Measurements from ENCODE around the gene TSPAN5. TPM values are rescaled to one million over a fixed set of nuclear protein-coding genes. Genes with fewer than 3 reads are reported as not detected.

TSPAN5 gene
- polyA plus RNA-seq, 2 donors: 8.8 to 9.8 TPM

- no peaks in the 10 kb centered on the region for H3K9me3 ChIP-seq (ENCODE audit: control insufficient read depth in 2 of 2, insufficient read depth in 1 of 2, low read depth in 1 of 2, low read length in 1 of 2)
- H3K27ac ChIP-seq (ENCODE audit: low read depth in 2 of 2, low read length in 1 of 2): no peak overlapping the region
- WGBS, 2 donors: 66 to 68% methylated on average over 2 of the region's 2 CpGs
- no peaks in the 10 kb centered on the region for H3K27me3 ChIP-seq (ENCODE audit: control insufficient read depth in 1 of 2, insufficient read depth in 2 of 2, low read length in 2 of 2)
- no peaks in the 10 kb centered on the region for H3K4me1 ChIP-seq (ENCODE audit: control insufficient read depth in 2 of 2, insufficient read depth in 2 of 2, low read length in 1 of 2)
- no peak overlapping the region for H3K4me3 ChIP-seq (ENCODE audit: low read depth in 1 of 2, low read length in 2 of 2)
- H3K36me3 ChIP-seq (ENCODE audit: control insufficient read depth in 2 of 2, insufficient read depth in 2 of 2, low read length in 1 of 2): no peaks in the 10 kb centered on the region
Measured at GRCh38 chr4:98639523-98639922, 18.9 kb downstream of the TSPAN5 start.

GRCh38 chr4:98639108-98639507 lies 19.3 kb downstream of the TSPAN5 start:
- Histone ChIP-seq H3K4me3 (ENCODE audit: low read depth in 1 of 2, low read length in 2 of 2) (no peak overlapping the region), H3K36me3 (ENCODE audit: control insufficient read depth in 2 of 2, insufficient read depth in 2 of 2, low read length in 1 of 2) (no peaks in the 10 kb centered on the region), H3K27ac (ENCODE audit: low read depth in 2 of 2, low read length in 1 of 2) (no peak overlapping the region), H3K27me3 (ENCODE audit: control insufficient read depth in 1 of 2, insufficient read depth in 2 of 2, low read length in 2 of 2) (no peaks in the 10 kb centered on the region), H3K9me3 (ENCODE audit: control insufficient read depth in 2 of 2, insufficient read depth in 1 of 2, low read depth in 1 of 2, low read length in 1 of 2) (no peaks in the 10 kb centered on the region), H3K4me1 (ENCODE audit: control insufficient read depth in 2 of 2, insufficient read depth in 2 of 2, low read length in 1 of 2) (no peaks in the 10 kb centered on the region)
- 92 to 96% methylated on average over 2 of the region's 2 CpGs for WGBS, 2 donors

DNA sequence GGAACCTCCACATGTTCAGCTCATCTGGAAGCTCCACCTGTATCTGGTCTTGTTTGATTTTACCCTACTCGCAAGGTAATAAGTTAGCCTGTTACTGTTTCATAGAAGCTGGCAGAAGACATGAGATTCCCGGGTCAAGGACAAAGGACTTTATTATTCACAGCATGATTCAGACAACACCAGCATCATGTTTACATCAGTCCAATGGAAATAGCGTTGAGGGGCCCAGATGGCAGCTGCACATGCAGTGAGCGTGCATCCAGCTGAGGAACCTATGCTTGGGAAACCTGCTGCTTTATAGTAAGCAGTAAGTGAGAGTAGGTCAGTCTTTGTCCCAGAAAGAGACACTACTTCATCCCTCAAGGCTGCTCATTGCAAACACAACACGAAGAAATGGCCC lies 19.8 kb downstream of the TSPAN5 start:
- Histone ChIP-seq H3K4me3 (ENCODE audit: low read depth in 1 of 2, low read length in 2 of 2) (no peak overlapping the region), H3K36me3 (ENCODE audit: control insufficient read depth in 2 of 2, insufficient read depth in 2 of 2, low read length in 1 of 2) (no peaks in the 10 kb centered on the region), H3K9me3 (ENCODE audit: control insufficient read depth in 2 of 2, insufficient read depth in 1 of 2, low read depth in 1 of 2, low read length in 1 of 2) (no peaks in the 10 kb centered on the region), H3K4me1 (ENCODE audit: control insufficient read depth in 2 of 2, insufficient read depth in 2 of 2, low read length in 1 of 2) (no peaks in the 10 kb centered on the region), H3K27me3 (ENCODE audit: control insufficient read depth in 1 of 2, insufficient read depth in 2 of 2, low read length in 2 of 2) (no peaks in the 10 kb centered on the region), H3K27ac (ENCODE audit: low read depth in 2 of 2, low read length in 1 of 2) (no peak overlapping the region)
- 85 to 92% methylated on average over 5 of the region's 5 CpGs for WGBS, 2 donors

GRCh38 chr4:98634061-98634460 lies 24.4 kb downstream of the TSPAN5 start:
- no peaks in the 10 kb centered on the region for H3K9me3 ChIP-seq (ENCODE audit: control insufficient read depth in 2 of 2, insufficient read depth in 1 of 2, low read depth in 1 of 2, low read length in 1 of 2)
- H3K27me3 ChIP-seq (ENCODE audit: control insufficient read depth in 1 of 2, insufficient read depth in 2 of 2, low read length in 2 of 2): no peaks in the 10 kb centered on the region
- no peak overlapping the region for H3K27ac ChIP-seq (ENCODE audit: low read depth in 2 of 2, low read length in 1 of 2)
- no peaks in the 10 kb centered on the region for H3K36me3 ChIP-seq (ENCODE audit: control insufficient read depth in 2 of 2, insufficient read depth in 2 of 2, low read length in 1 of 2)
- no peak overlapping the region for H3K4me3 ChIP-seq (ENCODE audit: low read depth in 1 of 2, low read length in 2 of 2)
- peaks cover 2 to 3% of the 10 kb centered on the region in 2 donors for H3K4me1 ChIP-seq (ENCODE audit: control insufficient read depth in 2 of 2, insufficient read depth in 2 of 2, low read length in 1 of 2)
- WGBS, 2 donors: 82 to 94% methylated on average over 1 of the region's 1 CpG

GRCh38 chr4:98633159-98633558 lies 25.3 kb downstream of the TSPAN5 start:
- no peak overlapping the region for H3K4me3 ChIP-seq (ENCODE audit: low read depth in 1 of 2, low read length in 2 of 2)
- no peak overlapping the region for H3K27ac ChIP-seq (ENCODE audit: low read depth in 2 of 2, low read length in 1 of 2)
- WGBS, 2 donors: 67 to 75% methylated on average over 3 of the region's 3 CpGs
- H3K27me3 ChIP-seq (ENCODE audit: control insufficient read depth in 1 of 2, insufficient read depth in 2 of 2, low read length in 2 of 2): no peaks in the 10 kb centered on the region
- no peaks in the 10 kb centered on the region for H3K36me3 ChIP-seq (ENCODE audit: control insufficient read depth in 2 of 2, insufficient read depth in 2 of 2, low read length in 1 of 2)
- peaks cover 2 to 3% of the 10 kb centered on the region in 2 donors for H3K4me1 ChIP-seq (ENCODE audit: control insufficient read depth in 2 of 2, insufficient read depth in 2 of 2, low read length in 1 of 2)
- no peaks in the 10 kb centered on the region for H3K9me3 ChIP-seq (ENCODE audit: control insufficient read depth in 2 of 2, insufficient read depth in 1 of 2, low read depth in 1 of 2, low read length in 1 of 2)

DNA sequence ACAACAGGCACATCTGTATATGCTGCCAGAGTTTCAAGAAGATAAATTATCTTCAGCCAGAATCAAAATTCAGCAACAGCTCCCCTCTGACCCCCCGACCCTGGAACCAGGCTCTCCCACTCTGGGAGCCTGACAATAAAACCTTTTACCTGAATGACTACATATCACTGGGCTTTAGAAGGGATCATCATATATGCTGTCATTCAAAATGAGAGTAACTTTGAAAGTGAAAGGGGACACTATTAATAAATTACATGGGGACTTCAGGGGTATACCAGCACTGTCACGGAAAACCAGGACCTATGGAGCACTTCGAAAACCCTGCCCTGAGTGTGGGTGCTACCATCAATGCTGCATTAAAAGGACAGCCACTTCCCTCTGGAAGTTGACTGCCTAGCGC lies 26.2 kb downstream of the TSPAN5 start:
- Histone ChIP-seq H3K9me3 (ENCODE audit: control insufficient read depth in 2 of 2, insufficient read depth in 1 of 2, low read depth in 1 of 2, low read length in 1 of 2) (no peaks in the 10 kb centered on the region), H3K4me3 (ENCODE audit: low read depth in 1 of 2, low read length in 2 of 2) (no peak overlapping the region), H3K27ac (ENCODE audit: low read depth in 2 of 2, low read length in 1 of 2) (no peak overlapping the region), H3K4me1 (ENCODE audit: control insufficient read depth in 2 of 2, insufficient read depth in 2 of 2, low read length in 1 of 2) (peaks cover 2 to 3% of the 10 kb centered on the region in 2 donors), H3K27me3 (ENCODE audit: control insufficient read depth in 1 of 2, insufficient read depth in 2 of 2, low read length in 2 of 2) (no peaks in the 10 kb centered on the region), H3K36me3 (ENCODE audit: control insufficient read depth in 2 of 2, insufficient read depth in 2 of 2, low read length in 1 of 2) (no peaks in the 10 kb centered on the region)
- WGBS, 2 donors: 90 to 94% methylated on average over 4 of the region's 4 CpGs

DNA sequence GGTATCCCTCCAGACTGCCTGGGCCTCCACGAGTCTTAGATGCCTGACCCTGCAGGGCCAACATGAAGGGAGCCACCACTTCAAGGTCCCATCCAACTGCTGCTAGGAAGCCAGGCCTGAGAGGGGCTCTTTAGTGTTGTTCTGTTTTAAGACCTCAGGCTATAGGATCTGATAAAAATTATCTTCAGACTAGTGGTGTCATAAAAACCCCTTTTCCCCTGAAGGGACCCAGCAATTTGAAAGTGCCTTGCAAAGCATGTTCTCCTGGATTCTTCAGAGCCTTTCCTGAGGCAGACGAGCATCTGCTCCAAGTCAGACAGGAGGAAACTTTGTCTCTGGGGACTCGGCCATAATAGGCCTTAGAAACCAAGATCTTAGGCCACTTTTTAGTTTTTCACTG lies 26.9 kb downstream of the TSPAN5 start:
- no peak overlapping the region for H3K4me3 ChIP-seq (ENCODE audit: low read depth in 1 of 2, low read length in 2 of 2)
- 59 to 69% methylated on average over 3 of the region's 3 CpGs for WGBS, 2 donors
- H3K36me3 ChIP-seq (ENCODE audit: control insufficient read depth in 2 of 2, insufficient read depth in 2 of 2, low read length in 1 of 2): no peaks in the 10 kb centered on the region
- no peaks in the 10 kb centered on the region for H3K9me3 ChIP-seq (ENCODE audit: control insufficient read depth in 2 of 2, insufficient read depth in 1 of 2, low read depth in 1 of 2, low read length in 1 of 2)
- peaks cover 3% of the 10 kb centered on the region in 2 donors for H3K4me1 ChIP-seq (ENCODE audit: control insufficient read depth in 2 of 2, insufficient read depth in 2 of 2, low read length in 1 of 2)
- H3K27me3 ChIP-seq (ENCODE audit: control insufficient read depth in 1 of 2, insufficient read depth in 2 of 2, low read length in 2 of 2): no peaks in the 10 kb centered on the region
- H3K27ac ChIP-seq (ENCODE audit: low read depth in 2 of 2, low read length in 1 of 2): no peak overlapping the region

DNA sequence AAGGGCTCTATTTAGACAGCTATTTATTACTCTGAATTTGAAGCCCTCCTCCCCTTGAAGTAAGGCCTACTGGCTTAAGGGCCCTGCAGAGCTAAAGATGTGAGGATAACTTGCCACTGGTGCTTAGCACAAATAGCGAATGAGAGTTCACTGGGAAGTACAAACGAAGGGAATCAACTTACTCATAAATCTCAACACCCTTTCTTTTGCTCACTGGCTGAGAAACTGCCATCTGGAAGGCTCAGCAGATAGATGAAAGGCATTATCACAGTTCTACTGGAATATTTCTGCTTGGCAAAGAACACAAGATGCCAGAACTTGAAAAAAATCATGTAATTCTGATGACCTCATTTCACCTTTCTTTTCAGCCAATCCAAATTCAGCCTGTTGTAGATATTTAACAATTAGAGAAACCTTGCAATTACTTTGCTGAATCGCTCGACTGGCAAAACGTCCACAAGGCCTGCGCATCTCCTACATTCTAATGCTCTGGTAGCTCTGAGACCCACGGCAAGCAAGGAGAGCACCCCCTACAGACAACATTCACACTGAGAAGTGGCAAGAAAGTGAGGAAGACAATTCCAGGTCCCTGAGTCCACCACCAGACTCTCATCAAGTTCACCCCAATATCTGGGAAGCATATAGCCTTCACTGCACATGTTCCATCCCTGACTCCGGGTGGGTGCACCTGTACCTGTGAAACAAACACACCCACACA lies 27.5 kb downstream of the TSPAN5 start:
- H3K9me3 ChIP-seq (ENCODE audit: control insufficient read depth in 2 of 2, insufficient read depth in 1 of 2, low read depth in 1 of 2, low read length in 1 of 2): no peaks in the 10 kb centered on the region
- 71 to 76% methylated on average over 8 of the region's 8 CpGs for WGBS, 2 donors
- no peak overlapping the region for H3K27ac ChIP-seq (ENCODE audit: low read depth in 2 of 2, low read length in 1 of 2)
- no peak overlapping the region for H3K4me3 ChIP-seq (ENCODE audit: low read depth in 1 of 2, low read length in 2 of 2)
- no peaks in the 10 kb centered on the region for H3K36me3 ChIP-seq (ENCODE audit: control insufficient read depth in 2 of 2, insufficient read depth in 2 of 2, low read length in 1 of 2)
- H3K4me1 ChIP-seq (ENCODE audit: control insufficient read depth in 2 of 2, insufficient read depth in 2 of 2, low read length in 1 of 2): peaks cover 3 to 5% of the 10 kb centered on the region in 2 donors
- no peaks in the 10 kb centered on the region for H3K27me3 ChIP-seq (ENCODE audit: control insufficient read depth in 1 of 2, insufficient read depth in 2 of 2, low read length in 2 of 2)

DNA sequence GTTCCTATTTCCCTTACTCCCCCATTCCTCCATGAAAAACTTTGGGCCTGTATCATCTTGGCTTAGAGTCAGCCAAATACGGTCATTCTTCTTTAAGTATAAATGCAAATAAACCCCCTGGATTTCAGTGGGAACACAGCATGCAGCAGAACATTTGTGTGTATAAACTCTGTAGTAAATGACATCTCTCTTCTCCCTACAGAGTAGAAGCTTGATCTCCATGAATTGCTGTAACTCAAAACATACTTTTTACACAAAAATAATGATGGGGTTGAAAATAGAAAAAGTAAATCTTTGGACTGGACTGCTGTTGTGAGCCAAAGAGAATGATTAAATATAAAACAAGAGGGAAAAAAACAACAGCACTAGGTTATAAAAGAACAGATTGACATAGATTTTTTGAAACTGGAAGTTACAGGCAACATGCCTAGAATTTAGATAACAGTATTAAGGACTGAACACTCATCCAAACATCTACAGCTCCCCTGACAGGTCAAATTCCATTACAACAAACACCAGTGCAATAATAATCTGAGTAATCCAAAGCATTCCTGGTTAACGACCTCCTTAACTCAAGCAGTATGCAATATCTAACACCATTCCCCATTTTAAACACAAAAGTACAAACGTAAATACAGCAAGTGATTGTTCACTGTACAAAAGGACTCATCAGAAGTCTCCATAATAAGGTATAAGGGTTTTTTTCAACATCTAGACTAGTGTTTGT lies 30.7 kb downstream of the TSPAN5 start:
- Histone ChIP-seq H3K4me1 (ENCODE audit: control insufficient read depth in 2 of 2, insufficient read depth in 2 of 2, low read length in 1 of 2) (peaks cover 3 to 5% of the 10 kb centered on the region in 2 donors), H3K27ac (ENCODE audit: low read depth in 2 of 2, low read length in 1 of 2) (no peak overlapping the region), H3K36me3 (ENCODE audit: control insufficient read depth in 2 of 2, insufficient read depth in 2 of 2, low read length in 1 of 2) (no peaks in the 10 kb centered on the region), H3K9me3 (ENCODE audit: control insufficient read depth in 2 of 2, insufficient read depth in 1 of 2, low read depth in 1 of 2, low read length in 1 of 2) (no peaks in the 10 kb centered on the region), H3K4me3 (ENCODE audit: low read depth in 1 of 2, low read length in 2 of 2) (no peak overlapping the region), H3K27me3 (ENCODE audit: control insufficient read depth in 1 of 2, insufficient read depth in 2 of 2, low read length in 2 of 2) (no peaks in the 10 kb centered on the region)
- 46 to 61% methylated on average over 3 of the region's 3 CpGs for WGBS, 2 donors

GRCh38 chr4:98626350-98626749 lies 32.1 kb downstream of the TSPAN5 start:
- Histone ChIP-seq H3K4me1 (ENCODE audit: control insufficient read depth in 2 of 2, insufficient read depth in 2 of 2, low read length in 1 of 2) (peaks cover 1 to 5% of the 10 kb centered on the region in 2 donors), H3K27ac (ENCODE audit: low read depth in 2 of 2, low read length in 1 of 2) (peak overlapping the region in 1 of 2 donors; percentile 24)
- WGBS, 2 donors: 45 to 64% methylated on average over 4 of the region's 4 CpGs

More at GRCh38 chr4:98626350-98626749, 32.1 kb downstream of the TSPAN5 start:
- Histone ChIP-seq H3K36me3 (ENCODE audit: control insufficient read depth in 2 of 2, insufficient read depth in 2 of 2, low read length in 1 of 2) (no peaks in the 10 kb centered on the region), H3K27me3 (ENCODE audit: control insufficient read depth in 1 of 2, insufficient read depth in 2 of 2, low read length in 2 of 2) (no peaks in the 10 kb centered on the region), H3K9me3 (ENCODE audit: control insufficient read depth in 2 of 2, insufficient read depth in 1 of 2, low read depth in 1 of 2, low read length in 1 of 2) (no peaks in the 10 kb centered on the region), H3K4me3 (ENCODE audit: low read depth in 1 of 2, low read length in 2 of 2) (no peak overlapping the region)
